GM21447 (cell line): Measurements from ENCODE around the gene BFSP1.

Experiments used
- ATAC-seq: cut with Tn5 transposase; IDR thresholded peaks from one replicate; pipeline ENCODE4 v1.9.1; 2021; ENCODE audit not compliant: unreplicated experiment

The BFSP1 gene

GRCh38 chr20:17530716-17531664 is at the start of gene BFSP1:
Gene BFSP1, minus strand, starts transcription at chr20:17531379. Its CDS starts 50 bp downstream, at chr20:17531329.
- no peak for ATAC-seq

- no peak for ATAC-seq
These were observed 49.7 kb upstream of the BFSP1 start for GRCh38 chr20:17580895-17581294.

GRCh38 chr20:17579369-17580039 is 48.3 kb upstream of the BFSP1 start:
- no peak for ATAC-seq

- ATAC-seq, result no peak
These were observed 45.0 kb upstream of the BFSP1 start for GRCh38 chr20:17576215-17576614.

GRCh38 chr20:17573463-17573862 is 42.3 kb upstream of the BFSP1 start:
- ATAC-seq, result no peak

DNA sequence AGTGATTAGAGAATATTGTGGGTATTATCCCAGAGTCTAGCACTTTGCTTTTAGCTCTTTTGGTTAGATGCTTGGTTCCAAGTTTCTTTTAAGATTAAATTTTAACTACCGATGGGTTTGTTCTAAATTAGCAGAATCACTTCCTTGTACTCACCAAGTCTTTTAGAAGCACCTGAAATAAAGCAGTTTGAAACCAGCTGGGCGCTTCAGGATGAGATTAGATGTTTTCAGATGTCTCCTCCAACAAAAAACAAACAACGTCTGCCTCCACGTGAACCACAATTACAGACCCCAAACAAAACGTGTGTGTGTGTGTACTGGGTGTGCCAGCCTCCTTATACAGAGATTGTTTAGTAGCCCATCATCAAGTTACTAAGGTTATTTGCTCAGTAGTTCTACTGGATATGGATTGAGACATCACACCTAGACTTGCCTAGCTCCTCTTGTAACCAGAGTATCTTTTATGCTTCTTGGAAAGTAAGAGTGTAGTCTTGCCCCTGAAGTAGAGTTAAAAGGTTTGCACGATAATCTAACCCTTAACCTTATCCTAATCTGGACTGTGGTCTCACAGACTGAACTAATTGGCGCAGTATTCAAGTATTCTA is 41.0 kb upstream of the BFSP1 start:
- ATAC-seq, result no peak

- ATAC-seq, result no peak
These were observed 40.0 kb upstream of the BFSP1 start for GRCh38 chr20:17571153-17571527.

- peak; percentile 44 for ATAC-seq
These were observed 39.4 kb upstream of the BFSP1 start for GRCh38 chr20:17570347-17571152.

DNA sequence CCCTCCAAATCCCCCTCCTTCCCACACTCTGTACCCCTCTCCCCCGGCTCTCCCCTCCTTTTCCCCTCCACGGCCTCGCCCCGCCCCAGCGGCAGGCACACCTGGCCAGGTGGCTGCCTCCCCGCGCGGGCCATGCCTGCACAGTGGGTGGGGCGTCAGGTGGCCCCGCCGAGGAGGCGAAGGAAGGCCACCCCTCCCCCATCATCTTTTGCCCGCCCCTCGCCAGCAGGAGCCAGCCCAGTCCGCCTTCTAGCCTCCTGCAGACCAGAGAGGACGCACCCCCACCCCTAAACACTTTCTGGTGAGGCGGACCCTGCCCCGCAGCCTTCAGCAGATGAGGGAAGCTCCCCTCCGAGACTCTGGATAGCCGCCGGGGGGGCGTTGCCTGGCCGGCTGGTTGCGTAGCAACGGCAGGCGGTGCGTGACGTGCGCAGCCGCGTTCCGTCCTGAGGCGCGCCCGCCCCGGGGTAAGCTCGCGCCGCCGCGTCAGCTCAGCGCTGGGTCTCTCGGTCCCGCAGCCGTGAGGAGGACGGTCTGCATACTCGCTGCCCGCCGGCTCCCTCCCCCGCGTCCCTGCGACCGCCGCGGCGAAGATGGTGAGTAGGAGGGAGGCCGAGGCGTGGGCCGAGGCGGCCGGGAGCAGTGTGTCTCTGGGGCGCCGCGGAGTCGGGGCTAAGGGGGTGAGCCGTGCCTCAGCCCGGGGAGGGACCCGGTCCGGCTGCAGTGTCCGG is 38.6 kb upstream of the BFSP1 start, which contains the start of gene DSTN:
TSS of gene DSTN (plus strand) at position 460 of the 731 bp plus-strand sequence. CDS start at position 594, 134 bp downstream.
- ATAC-seq, result peak; percentile 91

- ATAC-seq, result no peak
These were observed 37.9 kb upstream of the BFSP1 start for GRCh38 chr20:17568972-17569521.

- ATAC-seq, result no peak
These were observed 37.0 kb upstream of the BFSP1 start for GRCh38 chr20:17568045-17568788.

- no peak for ATAC-seq
These were observed 35.2 kb upstream of the BFSP1 start for GRCh38 chr20:17566345-17566744.

DNA sequence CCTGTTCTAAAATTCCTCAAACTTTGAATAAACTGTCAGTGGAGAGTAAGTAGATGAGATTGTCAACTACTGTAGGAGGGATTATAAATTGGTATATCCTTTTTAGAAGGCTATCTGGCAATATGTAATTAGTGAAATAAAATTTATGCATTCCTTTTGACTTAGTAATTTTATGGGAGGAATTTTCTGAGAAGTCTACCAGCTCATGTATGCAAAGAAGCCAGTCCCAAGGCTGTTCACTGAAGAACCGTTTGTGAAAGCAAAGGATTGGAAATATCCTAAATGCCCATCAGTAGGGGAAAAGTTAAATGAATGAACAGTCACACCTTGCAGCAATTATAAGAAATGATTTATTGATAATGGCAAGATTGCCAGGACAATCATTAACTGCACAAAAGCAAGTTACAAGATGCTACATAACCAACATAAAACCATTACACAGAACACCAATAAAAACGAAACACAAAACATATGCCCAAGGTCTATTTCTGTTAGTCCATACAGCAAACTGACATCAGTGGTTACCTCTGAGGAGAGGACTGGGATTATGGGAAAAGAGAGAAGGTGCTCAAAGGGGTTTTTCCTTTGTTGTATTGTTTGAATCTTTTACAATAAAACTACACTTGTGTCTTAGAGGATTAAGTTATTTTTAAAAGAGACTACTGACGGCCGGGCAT is 34.1 kb upstream of the BFSP1 start:
- no peak for ATAC-seq

DNA sequence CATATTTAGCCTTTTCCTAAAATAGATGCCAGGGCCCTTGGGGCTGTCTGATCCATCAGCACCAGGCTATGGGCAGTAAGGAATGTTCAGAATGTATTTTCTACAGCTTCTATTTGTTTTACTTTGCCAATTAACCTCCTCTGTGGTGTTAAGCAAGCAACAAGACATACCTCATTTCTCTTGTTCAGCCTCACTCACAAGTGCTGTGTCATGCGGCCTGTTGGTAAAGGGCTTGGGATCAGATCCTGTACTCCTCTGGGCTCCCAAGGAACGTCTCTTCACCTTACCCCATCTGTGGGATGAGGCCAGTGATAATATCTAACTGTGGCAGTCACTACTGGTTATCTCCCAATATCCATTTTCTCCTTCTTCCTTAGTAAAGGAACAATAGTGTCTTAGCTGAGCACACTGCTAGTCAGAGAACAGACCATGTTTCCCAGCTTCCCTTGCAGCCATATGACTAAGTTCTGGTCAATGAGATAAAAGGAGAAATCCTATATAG is 31.7 kb upstream of the BFSP1 start:
- ATAC-seq, result no peak

DNA sequence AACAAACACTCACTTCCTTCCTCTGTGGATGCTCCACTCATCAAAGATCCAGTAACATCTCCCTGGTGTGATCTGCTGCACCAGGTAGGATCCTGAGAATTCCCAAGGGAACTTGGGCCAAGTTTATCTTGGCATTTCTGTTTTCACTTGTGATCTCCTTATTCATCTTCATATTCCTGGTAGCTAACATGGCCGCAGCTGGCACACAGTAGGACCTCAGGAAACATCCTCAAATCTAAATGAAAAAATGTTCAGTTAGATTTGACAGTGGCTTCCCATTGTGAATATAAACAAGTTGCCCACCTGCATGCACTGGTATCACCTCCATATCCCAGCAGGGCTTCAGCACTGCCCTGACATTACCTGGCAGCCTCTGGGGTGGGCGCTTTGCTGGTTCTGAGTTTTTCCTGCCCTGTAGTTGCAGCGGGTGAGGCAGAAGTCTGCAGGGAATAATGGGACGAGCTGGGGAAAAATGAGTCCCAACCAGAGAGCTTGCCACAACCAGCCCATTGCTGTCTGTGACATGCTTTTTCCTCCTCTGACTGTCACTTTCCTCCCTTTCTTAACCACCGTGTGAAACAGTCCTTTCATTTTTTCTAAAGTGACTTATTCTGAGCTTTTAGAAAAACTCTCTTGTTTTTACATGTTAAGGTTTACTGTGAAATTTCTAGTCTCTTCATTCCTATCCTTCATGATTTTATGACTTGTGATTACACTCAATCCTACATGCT is 29.3 kb upstream of the BFSP1 start:
- no peak for ATAC-seq

DNA sequence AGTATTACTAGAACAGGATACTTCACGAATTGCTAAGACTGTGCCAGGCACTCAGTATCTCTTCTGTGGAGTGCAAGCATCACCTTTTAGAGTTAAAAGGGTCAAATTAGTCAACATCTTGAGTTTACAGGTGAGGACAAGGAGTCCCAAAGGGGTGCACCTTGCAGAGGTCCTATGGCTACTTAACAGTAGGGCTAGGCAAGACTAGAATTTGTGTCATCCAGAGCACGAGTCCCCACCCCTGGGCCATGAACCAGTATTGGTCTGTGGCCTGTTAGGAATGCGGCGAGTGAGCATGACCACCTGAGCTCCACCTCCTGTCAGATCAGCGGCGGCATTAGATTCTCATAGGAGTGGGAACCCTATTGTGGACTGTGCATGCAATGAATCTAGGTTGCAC is 28.2 kb upstream of the BFSP1 start:
- ATAC-seq, result no peak

- ATAC-seq, result no peak
These were observed 27.7 kb upstream of the BFSP1 start for GRCh38 chr20:17558941-17559304.
